ENCODE measurements around the gene SLC1A1. TPM values are rescaled to one million over a fixed set of nuclear protein-coding genes. Genes with fewer than 3 reads are reported as not detected.

The SLC1A1 gene
- total RNA-seq, 1 experiment from 2014 or later = 3.2 TPM

- no peaks in the 10 kb centered on the region for H3K9me3 ChIP-seq (ENCODE audit: low read length)
- H3K36me3 ChIP-seq (ENCODE audit: low read depth, low read length) = no peaks in the 10 kb centered on the region
- intact Hi-C loops (cut with micrococcal nuclease) = no loop called here
- H4K20me1 ChIP-seq (ENCODE audit: low read length) = no peaks in the 10 kb centered on the region
- H3K9ac ChIP-seq (ENCODE audit: low read length) = no peak overlapping the region
- no TSS peak for BruUV-seq (replicated peaks)
- no peak overlapping the region for H3K4me3 ChIP-seq (ENCODE audit: low read length)
- DNase-seq (no peak), ATAC-seq (no peak)
- H3K4me2 ChIP-seq (ENCODE audit: low read length) = no peak overlapping the region
- no peaks in the 10 kb centered on the region for H3K79me2 ChIP-seq (ENCODE audit: low read length)
- no peak overlapping the region for H2AFZ ChIP-seq (ENCODE audit: low read length)
- H3K9me2 ChIP-seq (replicated peaks; ENCODE audit: low read length) = no peaks in the 10 kb centered on the region
- H3F3A ChIP-seq (ENCODE audit: low read length, unreplicated experiment) = no peaks in the 10 kb centered on the region
- H3K4me1 ChIP-seq (ENCODE audit: insufficient read depth, low read length) = no peaks in the 10 kb centered on the region
- POLR2A ChIA-PET (ENCODE audit: unreplicated experiment) = no interaction called here
- H3K27ac ChIP-seq (ENCODE audit: low read length) = no peak overlapping the region
- TF ChIP-seq, protein P1, sequence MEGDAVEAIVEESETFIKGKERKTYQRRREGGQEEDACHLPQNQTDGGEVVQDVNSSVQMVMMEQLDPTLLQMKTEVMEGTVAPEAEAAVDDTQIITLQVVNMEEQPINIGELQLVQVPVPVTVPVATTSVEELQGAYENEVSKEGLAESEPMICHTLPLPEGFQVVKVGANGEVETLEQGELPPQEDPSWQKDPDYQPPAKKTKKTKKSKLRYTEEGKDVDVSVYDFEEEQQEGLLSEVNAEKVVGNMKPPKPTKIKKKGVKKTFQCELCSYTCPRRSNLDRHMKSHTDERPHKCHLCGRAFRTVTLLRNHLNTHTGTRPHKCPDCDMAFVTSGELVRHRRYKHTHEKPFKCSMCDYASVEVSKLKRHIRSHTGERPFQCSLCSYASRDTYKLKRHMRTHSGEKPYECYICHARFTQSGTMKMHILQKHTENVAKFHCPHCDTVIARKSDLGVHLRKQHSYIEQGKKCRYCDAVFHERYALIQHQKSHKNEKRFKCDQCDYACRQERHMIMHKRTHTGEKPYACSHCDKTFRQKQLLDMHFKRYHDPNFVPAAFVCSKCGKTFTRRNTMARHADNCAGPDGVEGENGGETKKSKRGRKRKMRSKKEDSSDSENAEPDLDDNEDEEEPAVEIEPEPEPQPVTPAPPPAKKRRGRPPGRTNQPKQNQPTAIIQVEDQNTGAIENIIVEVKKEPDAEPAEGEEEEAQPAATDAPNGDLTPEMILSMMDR (conservative IDR thresholded peaks at IDR 0.05; ENCODE audit: low read depth, low read length) = no peak
- no peak for TF ChIP-seq EZH2 (IDR thresholded peaks at IDR 0.05; ENCODE audit: low read length, unreplicated experiment)
- no peak for TF ChIP-seq EZH2phosphoT487 (IDR thresholded peaks at IDR 0.05; ENCODE audit: borderline replicate concordance, low read length)
- CTCF ChIA-PET = no interaction called here
- H3K27me3 ChIP-seq (ENCODE audit: low read length) = no peaks in the 10 kb centered on the region
Measured at GRCh38 chr9:4591123-4591500, 100.8 kb downstream of the SLC1A1 start.

DNA sequence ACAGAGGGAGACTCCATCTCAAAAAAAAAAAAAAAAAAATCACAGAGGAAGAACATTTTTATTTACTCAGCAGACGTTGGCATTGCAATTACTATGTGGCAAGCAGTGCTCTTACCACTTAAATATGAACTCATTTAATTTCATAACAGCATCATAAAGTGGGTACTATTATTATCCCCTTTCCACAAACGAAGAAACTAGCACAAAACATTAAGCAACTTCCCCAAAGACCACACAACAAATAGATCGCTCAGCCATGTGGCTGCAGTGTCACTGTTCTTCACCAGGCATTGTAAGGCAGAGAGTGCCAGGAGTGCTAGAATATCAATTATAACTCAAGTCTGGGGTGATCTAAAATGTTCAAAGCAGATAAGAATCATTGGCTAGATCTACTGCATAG, 102.0 kb downstream of the SLC1A1 start:
- no peak for DNase-seq
- Histone ChIP-seq H2AFZ (ENCODE audit: low read length) (no peak overlapping the region), H3K36me3 (ENCODE audit: low read depth, low read length) (no peaks in the 10 kb centered on the region), H3K79me2 (ENCODE audit: low read length) (no peaks in the 10 kb centered on the region), H3K27ac (ENCODE audit: low read length) (no peak overlapping the region), H3K4me1 (ENCODE audit: insufficient read depth, low read length) (no peaks in the 10 kb centered on the region), H3K4me2 (ENCODE audit: low read length) (no peak overlapping the region), H3K9me3 (ENCODE audit: low read length) (no peaks in the 10 kb centered on the region), H3F3A (ENCODE audit: low read length, unreplicated experiment) (no peaks in the 10 kb centered on the region), H4K20me1 (ENCODE audit: low read length) (no peaks in the 10 kb centered on the region), H3K9me2 (replicated peaks; ENCODE audit: low read length) (no peaks in the 10 kb centered on the region), H3K9ac (ENCODE audit: low read length) (no peak overlapping the region), H3K27me3 (ENCODE audit: low read length) (no peaks in the 10 kb centered on the region), H3K4me3 (ENCODE audit: low read length) (no peak overlapping the region)
- no TSS peak for BruUV-seq (replicated peaks)
- ATAC-seq = no peak
- ChIA-PET POLR2A (ENCODE audit: unreplicated experiment) (no interaction called here), CTCF (no interaction called here)
- intact Hi-C loops (cut with micrococcal nuclease) = no loop called here
- TF ChIP-seq EZH2phosphoT487 (IDR thresholded peaks at IDR 0.05; ENCODE audit: borderline replicate concordance, low read length) = no peak
- TF ChIP-seq EZH2 (IDR thresholded peaks at IDR 0.05; ENCODE audit: low read length, unreplicated experiment) = no peak
- TF ChIP-seq, protein P1 (conservative IDR thresholded peaks at IDR 0.05; ENCODE audit: low read depth, low read length) = no peak

GRCh38 chr9:4592886-4593285, 102.6 kb downstream of the SLC1A1 start:
- Histone ChIP-seq H4K20me1 (ENCODE audit: low read length) (no peaks in the 10 kb centered on the region), H3K9ac (ENCODE audit: low read length) (no peak overlapping the region), H3K27ac (ENCODE audit: low read length) (no peak overlapping the region), H3F3A (ENCODE audit: low read length, unreplicated experiment) (no peaks in the 10 kb centered on the region), H3K4me1 (ENCODE audit: insufficient read depth, low read length) (no peaks in the 10 kb centered on the region), H3K79me2 (ENCODE audit: low read length) (no peaks in the 10 kb centered on the region), H2AFZ (ENCODE audit: low read length) (no peak overlapping the region), H3K4me2 (ENCODE audit: low read length) (no peak overlapping the region), H3K4me3 (ENCODE audit: low read length) (no peak overlapping the region), H3K27me3 (ENCODE audit: low read length) (no peaks in the 10 kb centered on the region), H3K36me3 (ENCODE audit: low read depth, low read length) (no peaks in the 10 kb centered on the region), H3K9me2 (replicated peaks; ENCODE audit: low read length) (no peaks in the 10 kb centered on the region), H3K9me3 (ENCODE audit: low read length) (no peaks in the 10 kb centered on the region)
- DNase-seq (no peak), ATAC-seq (no peak)
- no TSS peak for BruUV-seq (replicated peaks)
- POLR2A ChIA-PET (ENCODE audit: unreplicated experiment) = no interaction called here
- TF ChIP-seq EZH2 (IDR thresholded peaks at IDR 0.05; ENCODE audit: low read length, unreplicated experiment) (no peak), EZH2phosphoT487 (IDR thresholded peaks at IDR 0.05; ENCODE audit: borderline replicate concordance, low read length) (no peak)
- TF ChIP-seq, protein P1 (conservative IDR thresholded peaks at IDR 0.05; ENCODE audit: low read depth, low read length) = no peak
- intact Hi-C loops (cut with micrococcal nuclease) = no loop called here
- CTCF ChIA-PET = no interaction called here
